MCF 10A (cell line): ENCODE data around the gene WDFY4. TPM values are rescaled to one million over a fixed set of nuclear protein-coding genes. Genes with fewer than 3 reads are reported as not detected.

Experiments
- BruUV-seq: library from RNA; stranded (reverse); fragments of 400-500 nt; replicated peaks from 2 replicates; lab custom pipeline; 2021; lab: Mats Ljungman, UMichigan
- CTCF ChIA-PET: fragments of 300-600 bp; sonication (Branson Sonifier 250); formaldehyde crosslinking; extraction: SDS; loops from one replicate; lab custom pipeline; 2021; ENCODE audit warnings: antibody characterized with exemption, inconsistent platforms; lab: Yijun Ruan, JAX
- POLR2A ChIA-PET: fragments of 300-600, 350-650 bp; sonication (Branson Sonifier 250); formaldehyde crosslinking; extraction: SDS; loops from one replicate; lab custom pipeline; 2020; ENCODE audit warnings: antibody characterized with exemption, inconsistent platforms; lab: Yijun Ruan, JAX
- DNase-seq: peaks from one replicate; pipeline ENCODE4 v3.0.0-alpha.2; 2018; ENCODE audit not compliant: unreplicated experiment
- H3K27ac Mint-ChIP-seq: one replicate; pipeline ENCODE4 v1.8.0; 2022; ENCODE audit warnings: mild to moderate bottlenecking, low read depth, mixed read lengths; ENCODE audit not compliant: unreplicated experiment
- H3K27me3 Mint-ChIP-seq: one replicate; pipeline ENCODE4 v1.8.0; 2022; ENCODE audit warnings: mixed read lengths; ENCODE audit not compliant: insufficient read depth, unreplicated experiment
- H3K36me3 Mint-ChIP-seq: one replicate; pipeline ENCODE4 v1.8.0; 2022; ENCODE audit warnings: mild to moderate bottlenecking, moderate library complexity, mixed read lengths; ENCODE audit not compliant: insufficient read depth, unreplicated experiment
- H3K4me1 Mint-ChIP-seq: one replicate; pipeline ENCODE4 v1.8.0; 2022; ENCODE audit warnings: mixed read lengths; ENCODE audit not compliant: insufficient read depth, unreplicated experiment
- H3K4me3 Mint-ChIP-seq: one replicate; pipeline ENCODE4 v1.8.0; 2022; ENCODE audit warnings: mild to moderate bottlenecking, moderate library complexity, mixed read lengths; ENCODE audit not compliant: unreplicated experiment
- H3K9me3 Mint-ChIP-seq: one replicate; pipeline ENCODE4 v1.8.0; 2022; ENCODE audit warnings: mixed read lengths; ENCODE audit not compliant: unreplicated experiment
- intact Hi-C: fragments of 100-400 bp; cut with micrococcal nuclease; formaldehyde crosslinking; loops from 2 replicates; pipeline ENCODE4 v1.14.1; 2022
- total RNA-seq: library from RNA; stranded (reverse); gene quantifications from 2 replicates; pipeline ENCODE4 v1.2.3, GENCODE V29; 2022
- TF ChIP-seq, protein P1 (sequence below): fragments of 200-600 bp; IDR thresholded peaks from one replicate; pipeline ENCODE4 v1.8.0; 2022; ENCODE audit warnings: antibody characterized with exemption, mild to moderate bottlenecking; ENCODE audit not compliant: unreplicated experiment

WDFY4 gene
- total RNA-seq, 1 experiment from 2014 or later: not detected

DNA sequence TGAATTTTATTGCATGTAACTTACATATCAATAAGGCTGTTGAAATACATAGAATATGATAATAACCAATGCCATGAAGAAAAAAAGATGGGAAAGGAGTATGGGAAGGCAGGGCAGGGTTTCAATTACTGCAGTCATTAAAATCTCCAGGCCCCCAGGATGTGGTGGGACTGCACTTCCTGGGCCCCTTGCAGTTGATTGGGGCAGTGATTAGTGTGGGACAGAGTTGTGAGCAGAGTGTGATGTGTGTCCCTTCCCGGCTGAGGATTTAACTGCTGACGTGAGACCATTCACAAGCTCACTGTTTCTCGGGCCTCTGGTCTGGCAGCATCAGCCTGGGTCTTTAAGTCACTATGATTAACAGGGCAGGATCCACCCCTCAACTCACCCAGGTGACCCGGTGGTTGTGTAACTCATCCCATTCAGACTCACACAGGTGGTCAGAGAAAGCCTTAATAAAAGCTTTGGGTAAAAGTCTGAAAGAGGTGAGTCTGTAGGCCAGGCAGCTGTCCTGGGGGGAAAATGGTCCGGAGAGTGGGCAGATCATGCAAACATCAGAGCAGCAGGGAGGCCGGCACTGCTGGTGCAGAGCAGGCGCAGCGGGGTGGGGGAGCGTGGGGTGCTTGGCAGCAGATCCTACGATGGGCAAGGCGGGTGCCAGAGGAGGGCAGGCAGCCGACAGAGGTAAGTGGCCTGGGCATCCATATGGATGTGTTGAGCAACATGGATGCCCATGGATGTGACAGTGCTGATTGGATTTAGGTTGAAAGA, 36.3 kb upstream of the WDFY4 start:
- ChIA-PET CTCF (interaction anchor here (0.9 to 2.9 kb wide), 2 partner anchors 9 to 33 kb away, joined by 4 to 20 read pairs; no protein-coding TSS in a partner anchor), POLR2A (interaction anchor here (0.6 kb wide), 1 partner anchor 391 kb away, joined by 3 read pairs; no protein-coding TSS in a partner anchor)
- Mint-ChIP-seq H3K36me3 (no peaks in the 10 kb centered on the region), H3K27ac (no peak overlapping the region), H3K27me3 (peaks cover 24% of the 10 kb centered on the region), H3K4me1 (no peaks in the 10 kb centered on the region), H3K4me3 (no peak overlapping the region), H3K9me3 (no peaks in the 10 kb centered on the region)
- TF ChIP-seq, protein P1, sequence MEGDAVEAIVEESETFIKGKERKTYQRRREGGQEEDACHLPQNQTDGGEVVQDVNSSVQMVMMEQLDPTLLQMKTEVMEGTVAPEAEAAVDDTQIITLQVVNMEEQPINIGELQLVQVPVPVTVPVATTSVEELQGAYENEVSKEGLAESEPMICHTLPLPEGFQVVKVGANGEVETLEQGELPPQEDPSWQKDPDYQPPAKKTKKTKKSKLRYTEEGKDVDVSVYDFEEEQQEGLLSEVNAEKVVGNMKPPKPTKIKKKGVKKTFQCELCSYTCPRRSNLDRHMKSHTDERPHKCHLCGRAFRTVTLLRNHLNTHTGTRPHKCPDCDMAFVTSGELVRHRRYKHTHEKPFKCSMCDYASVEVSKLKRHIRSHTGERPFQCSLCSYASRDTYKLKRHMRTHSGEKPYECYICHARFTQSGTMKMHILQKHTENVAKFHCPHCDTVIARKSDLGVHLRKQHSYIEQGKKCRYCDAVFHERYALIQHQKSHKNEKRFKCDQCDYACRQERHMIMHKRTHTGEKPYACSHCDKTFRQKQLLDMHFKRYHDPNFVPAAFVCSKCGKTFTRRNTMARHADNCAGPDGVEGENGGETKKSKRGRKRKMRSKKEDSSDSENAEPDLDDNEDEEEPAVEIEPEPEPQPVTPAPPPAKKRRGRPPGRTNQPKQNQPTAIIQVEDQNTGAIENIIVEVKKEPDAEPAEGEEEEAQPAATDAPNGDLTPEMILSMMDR: no peak
- no TSS peak for BruUV-seq
- intact Hi-C loops: no loop called here
- DNase-seq: no peak

DNA sequence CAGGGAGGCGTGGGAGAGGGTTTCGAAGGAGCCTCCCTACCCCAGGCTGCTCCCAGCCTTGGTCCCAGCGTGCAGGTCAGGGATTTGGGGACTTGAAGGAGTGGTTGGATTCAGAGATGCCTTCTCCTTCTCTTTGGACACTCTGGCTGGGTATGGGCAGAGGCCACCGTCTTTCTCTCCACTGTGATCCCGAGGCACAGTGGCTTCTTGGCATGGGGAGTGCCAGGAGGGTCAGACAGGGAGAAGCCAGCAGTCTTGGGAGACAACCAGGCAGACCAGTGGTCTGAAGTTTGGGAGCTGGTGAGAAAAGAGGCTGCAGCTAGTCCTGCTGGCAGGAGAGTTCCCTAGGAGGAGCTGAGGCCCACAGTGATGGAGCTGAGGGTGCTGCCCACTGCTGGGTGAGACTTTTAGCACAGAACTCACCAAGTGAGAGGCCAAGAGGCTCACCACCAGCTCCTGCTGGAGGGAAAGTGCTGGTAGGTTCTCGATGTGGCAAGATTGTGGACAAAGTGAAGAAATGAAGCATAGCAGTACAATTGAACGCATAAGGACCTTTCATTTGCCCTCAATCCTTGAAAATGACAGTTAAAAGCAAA, 35.2 kb upstream of the WDFY4 start:
- TF ChIP-seq, protein P1: no peak
- H3K4me3 Mint-ChIP-seq: no peak overlapping the region
- POLR2A ChIA-PET: no interaction called here
- no peak overlapping the region for H3K27ac Mint-ChIP-seq
- CTCF ChIA-PET: interaction anchor here (0.7 to 1.8 kb wide), 4 partner anchors 9 to 759 kb away, joined by 3 to 6 read pairs (median 4); no protein-coding TSS in a partner anchor
- H3K4me1 Mint-ChIP-seq: no peaks in the 10 kb centered on the region
- no peak for DNase-seq
- no peaks in the 10 kb centered on the region for H3K36me3 Mint-ChIP-seq
- H3K27me3 Mint-ChIP-seq: peaks cover 30% of the 10 kb centered on the region
- no TSS peak for BruUV-seq
- intact Hi-C loops: no loop called here
- H3K9me3 Mint-ChIP-seq: no peaks in the 10 kb centered on the region

GRCh38 chr10:48651293-48651692, 33.4 kb upstream of the WDFY4 start:
- Mint-ChIP-seq H3K36me3 (no peaks in the 10 kb centered on the region), H3K27ac (no peak overlapping the region), H3K27me3 (peaks cover 28% of the 10 kb centered on the region), H3K9me3 (no peaks in the 10 kb centered on the region), H3K4me3 (no peak overlapping the region), H3K4me1 (peaks cover 6% of the 10 kb centered on the region)
- ChIA-PET CTCF (no interaction called here), POLR2A (no interaction called here)
- no TSS peak for BruUV-seq
- no peak for DNase-seq
- intact Hi-C loops: no loop called here
- TF ChIP-seq, protein P1: no peak

DNA sequence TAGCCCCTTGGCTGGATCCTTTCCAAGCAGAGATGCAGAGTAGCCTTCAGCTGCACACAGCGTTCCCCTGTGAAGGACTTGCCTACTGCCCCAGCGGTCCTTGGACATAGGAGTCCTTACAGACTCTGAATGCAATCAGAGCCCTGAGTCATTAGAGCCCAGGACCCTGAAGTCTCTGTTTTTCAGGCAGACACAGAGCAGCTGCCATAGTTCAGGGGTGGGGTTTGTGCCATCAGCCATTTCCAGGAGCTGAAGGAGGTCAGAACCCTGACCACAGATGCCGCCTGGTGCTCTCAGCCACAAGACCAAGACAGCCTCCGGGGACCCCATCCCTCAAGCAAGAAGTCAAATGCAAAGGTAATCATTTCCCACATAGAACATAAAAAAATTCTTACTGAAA, 32.8 kb upstream of the WDFY4 start:
- ChIA-PET CTCF (interaction anchor here (0.8 to 0.9 kb wide), 3 partner anchors 37 to 98 kb away, joined by 3 to 4 read pairs (median 3); no protein-coding TSS in a partner anchor), POLR2A (no interaction called here)
- intact Hi-C loops: no loop called here
- Mint-ChIP-seq H3K36me3 (no peaks in the 10 kb centered on the region), H3K27me3 (peaks cover 28% of the 10 kb centered on the region), H3K4me1 (peaks cover 6% of the 10 kb centered on the region), H3K4me3 (no peak overlapping the region), H3K27ac (no peak overlapping the region), H3K9me3 (no peaks in the 10 kb centered on the region)
- no peak for DNase-seq
- no TSS peak for BruUV-seq
- TF ChIP-seq, protein P1: no peak
